ENCODE measurements around the gene TEAD1. TPM values are rescaled to one million over a fixed set of nuclear protein-coding genes. Genes with fewer than 3 reads are reported as not detected.

The TEAD1 gene
- total and polyA plus RNA-seq, 2 donors = 80.7 to 136 TPM

- no peak for DNase-seq (ENCODE audit: extremely low spot score)
These were observed 42.6 kb downstream of the TEAD1 start for GRCh38 chr11:12716816-12717215.

GRCh38 chr11:12717851-12718291, 43.6 kb downstream of the TEAD1 start:
- peaks cover 1% of the 10 kb centered on the region for H3K4me1 ChIP-seq (ENCODE audit: insufficient read depth)
- no peak overlapping the region for H3K4me3 ChIP-seq (ENCODE audit: low read depth, low read length)
- DNase-seq (ENCODE audit: extremely low spot score) = no peak
- no peak overlapping the region for H3K27ac ChIP-seq (ENCODE audit: low read depth)
- no peaks in the 10 kb centered on the region for H3K36me3 ChIP-seq (ENCODE audit: insufficient read depth)
- WGBS = 82% methylated on average over 5 of the region's 5 CpGs

More at GRCh38 chr11:12716816-12717215, 42.6 kb downstream of the TEAD1 start:
- H3K27ac ChIP-seq (ENCODE audit: low read depth) = no peak overlapping the region
- no peaks in the 10 kb centered on the region for H3K36me3 ChIP-seq (ENCODE audit: insufficient read depth)
- 88% methylated on average over 6 of the region's 6 CpGs for WGBS
- H3K4me1 ChIP-seq (ENCODE audit: insufficient read depth) = peaks cover 1% of the 10 kb centered on the region
- no peak overlapping the region for H3K4me3 ChIP-seq (ENCODE audit: low read depth, low read length)

- WGBS = 68% methylated on average over 4 of the region's 4 CpGs
- Histone ChIP-seq H3K27ac (ENCODE audit: low read depth) (no peak overlapping the region), H3K4me3 (ENCODE audit: low read depth, low read length) (no peak overlapping the region), H3K4me1 (ENCODE audit: insufficient read depth) (no peaks in the 10 kb centered on the region), H3K36me3 (ENCODE audit: insufficient read depth) (no peaks in the 10 kb centered on the region)
- no peak for DNase-seq (ENCODE audit: extremely low spot score)
These were observed 45.0 kb downstream of the TEAD1 start for GRCh38 chr11:12719221-12719620.

- H3K4me3 ChIP-seq (ENCODE audit: low read depth, low read length) = no peak overlapping the region
- no peaks in the 10 kb centered on the region for H3K4me1 ChIP-seq (ENCODE audit: insufficient read depth)
- no peak for DNase-seq (ENCODE audit: extremely low spot score)
- WGBS = 75% methylated on average over 7 of the region's 7 CpGs
- no peaks in the 10 kb centered on the region for H3K36me3 ChIP-seq (ENCODE audit: insufficient read depth)
- H3K27ac ChIP-seq (ENCODE audit: low read depth) = no peak overlapping the region
These were observed 47.8 kb downstream of the TEAD1 start for GRCh38 chr11:12721816-12722604.

GRCh38 chr11:12723421-12724300, 49.4 kb downstream of the TEAD1 start:
- DNase-seq (ENCODE audit: extremely low spot score) = peak; percentile 85
- Histone ChIP-seq H3K4me1 (ENCODE audit: insufficient read depth) (no peaks in the 10 kb centered on the region), H3K27ac (ENCODE audit: low read depth) (no peak overlapping the region), H3K4me3 (ENCODE audit: low read depth, low read length) (no peak overlapping the region), H3K36me3 (ENCODE audit: insufficient read depth) (no peaks in the 10 kb centered on the region)
- WGBS = 59% methylated on average over 13 of the region's 13 CpGs

GRCh38 chr11:12724301-12725054, 50.3 kb downstream of the TEAD1 start:
- 33% methylated on average over 14 of the region's 14 CpGs for WGBS
- no peaks in the 10 kb centered on the region for H3K36me3 ChIP-seq (ENCODE audit: insufficient read depth)
- H3K4me3 ChIP-seq (ENCODE audit: low read depth, low read length) = no peak overlapping the region
- H3K27ac ChIP-seq (ENCODE audit: low read depth) = peak overlapping the region; percentile 63
- peak; percentile 89 for DNase-seq (ENCODE audit: extremely low spot score)
- no peaks in the 10 kb centered on the region for H3K4me1 ChIP-seq (ENCODE audit: insufficient read depth)

GRCh38 chr11:12725055-12725862, 51.0 kb downstream of the TEAD1 start:
- H3K4me3 ChIP-seq (ENCODE audit: low read depth, low read length) = no peak overlapping the region
- peak overlapping the region; percentile 63 for H3K27ac ChIP-seq (ENCODE audit: low read depth)
- no peaks in the 10 kb centered on the region for H3K4me1 ChIP-seq (ENCODE audit: insufficient read depth)
- peak; percentile 52 for DNase-seq (ENCODE audit: extremely low spot score)
- 66% methylated on average over 8 of the region's 8 CpGs for WGBS
- no peaks in the 10 kb centered on the region for H3K36me3 ChIP-seq (ENCODE audit: insufficient read depth)

- no peak overlapping the region for H3K27ac ChIP-seq (ENCODE audit: low read depth)
- no peak for DNase-seq (ENCODE audit: extremely low spot score)
- no peak overlapping the region for H3K4me3 ChIP-seq (ENCODE audit: low read depth, low read length)
- H3K36me3 ChIP-seq (ENCODE audit: insufficient read depth) = no peaks in the 10 kb centered on the region
- 64% methylated on average over 8 of the region's 8 CpGs for WGBS
- no peaks in the 10 kb centered on the region for H3K4me1 ChIP-seq (ENCODE audit: insufficient read depth)
These were observed 51.9 kb downstream of the TEAD1 start for GRCh38 chr11:12725863-12726682.

- no peak overlapping the region for H3K27ac ChIP-seq (ENCODE audit: low read depth)
- H3K4me3 ChIP-seq (ENCODE audit: low read depth, low read length) = no peak overlapping the region
- no peaks in the 10 kb centered on the region for H3K4me1 ChIP-seq (ENCODE audit: insufficient read depth)
- H3K36me3 ChIP-seq (ENCODE audit: insufficient read depth) = no peaks in the 10 kb centered on the region
- no peak for DNase-seq (ENCODE audit: extremely low spot score)
- WGBS = 25% methylated on average over 5 of the region's 5 CpGs
These were observed 53.5 kb downstream of the TEAD1 start for GRCh38 chr11:12727563-12728211.

- Histone ChIP-seq H3K4me1 (ENCODE audit: insufficient read depth) (no peaks in the 10 kb centered on the region), H3K27ac (ENCODE audit: low read depth) (no peak overlapping the region), H3K36me3 (ENCODE audit: insufficient read depth) (no peaks in the 10 kb centered on the region), H3K4me3 (ENCODE audit: low read depth, low read length) (no peak overlapping the region)
- DNase-seq (ENCODE audit: extremely low spot score) = no peak
- WGBS = 40% methylated on average over 4 of the region's 4 CpGs
These were observed 54.2 kb downstream of the TEAD1 start for GRCh38 chr11:12728417-12728816.

GRCh38 chr11:12729941-12730340, 55.7 kb downstream of the TEAD1 start:
- WGBS = 77% methylated on average over 5 of the region's 5 CpGs
- DNase-seq (ENCODE audit: extremely low spot score) = no peak
- Histone ChIP-seq H3K36me3 (ENCODE audit: insufficient read depth) (no peaks in the 10 kb centered on the region), H3K4me1 (ENCODE audit: insufficient read depth) (no peaks in the 10 kb centered on the region), H3K4me3 (ENCODE audit: low read depth, low read length) (no peak overlapping the region), H3K27ac (ENCODE audit: low read depth) (no peak overlapping the region)

- H3K27ac ChIP-seq (ENCODE audit: low read depth) = no peak overlapping the region
- no peak for DNase-seq (ENCODE audit: extremely low spot score)
- H3K4me3 ChIP-seq (ENCODE audit: low read depth, low read length) = no peak overlapping the region
- no peaks in the 10 kb centered on the region for H3K4me1 ChIP-seq (ENCODE audit: insufficient read depth)
- H3K36me3 ChIP-seq (ENCODE audit: insufficient read depth) = no peaks in the 10 kb centered on the region
- WGBS = 81% methylated on average over 3 of the region's 3 CpGs
These were observed 57.7 kb downstream of the TEAD1 start for GRCh38 chr11:12731841-12732336.
